Cardiac fibroblast (primary cell): Measurements from ENCODE around the gene TRIM68.

Source experiments
- DNase-seq, 2 donors: peaks; one replicate each; pipeline versions ENCODE4 v3.0.0 to v3.0.0-alpha.2; 2010; ENCODE audit warnings: low read depth in 2 of 2
- H3K4me3 ChIP-seq, 2 donors: replicated peaks in 1 of 2; 1 replicate in 1 of 2; 2 replicates in 1 of 2; pipeline ENCODE4 v1.5.1; 2011; ENCODE audit warnings: low read depth in 2 of 2, low read length in 2 of 2, mild to moderate bottlenecking in 2 of 2, moderate library complexity in 1 of 2
- CTCF ChIP-seq: IDR thresholded peaks from one replicate; pipeline ENCODE4 v1.5.1; 2011; ENCODE audit warnings: low read depth, mild to moderate bottlenecking, low read length, inconsistent platforms

The TRIM68 gene

GRCh38 chr11:4607781-4608666 is at the start of gene TRIM68:
Gene TRIM68 (minus strand): TSS chr11:4608231. CDS start chr11:4605504, 2,727 bp downstream.
- peak within 1 kb of the TSS; percentile 71 to 73 for H3K4me3 ChIP-seq
- TF ChIP-seq CTCF = no peak
- DNase-seq = peak; percentile 96 to 97

- H3K4me3 ChIP-seq = no peak overlapping the region
- no peak for TF ChIP-seq CTCF
- no peak for DNase-seq
Measured at GRCh38 chr11:4654635-4655369, 46.8 kb upstream of the TRIM68 start.

- H3K4me3 ChIP-seq = no peak overlapping the region
- no peak for TF ChIP-seq CTCF
- DNase-seq = no peak
Measured at GRCh38 chr11:4647766-4648165, 39.7 kb upstream of the TRIM68 start.

GRCh38 chr11:4645974-4646373 is 37.9 kb upstream of the TRIM68 start:
- no peak overlapping the region for H3K4me3 ChIP-seq
- no peak for DNase-seq
- TF ChIP-seq CTCF = no peak

GRCh38 chr11:4644233-4644632 is 36.2 kb upstream of the TRIM68 start:
- no peak overlapping the region for H3K4me3 ChIP-seq
- DNase-seq = no peak
- TF ChIP-seq CTCF = no peak

- DNase-seq = no peak
- TF ChIP-seq CTCF = no peak
Measured at GRCh38 chr11:4643682-4644081, 35.7 kb upstream of the TRIM68 start, which contains the start of gene OR51E1. Gene OR51E1 (plus strand): TSS chr11:4643982. CDS start chr11:4652527, 8,545 bp downstream.

More at GRCh38 chr11:4643682-4644081, 35.7 kb upstream of the TRIM68 start, which contains the start of gene OR51E1:
- H3K4me3 ChIP-seq = no peak within 1 kb of the TSS
